Fibroblast of skin of abdomen (primary cell): ENCODE data around the gene ZFHX2. TPM values are rescaled to one million over a fixed set of nuclear protein-coding genes. Genes with fewer than 3 reads are reported as not detected.
A peak's percentile ranks its signal among the peaks of the same experiment; 100 is the strongest.
"Not testable (repeated sequence)": the region's sequence is repeated elsewhere in the genome, so short reads cannot be mapped to it uniquely, and the experiment has no call there.

Experiments used
- DNase-seq: peaks from one replicate; pipeline ENCODE4 v3.0.0-alpha.2; 2013
- polyA plus RNA-seq, 2 experiments: library from polyadenylated mRNA; unstranded; fragments of 120-200 nt; gene quantifications; one replicate each; pipeline ENCODE4 v1.2.1, GENCODE V29; 2013; ENCODE audit not compliant: insufficient read length in 2 of 2

The ZFHX2 gene
- polyA plus RNA-seq (2013, experiment 1 of 2; ENCODE audit: insufficient read length) = 1.7 TPM
- 1.1 TPM for polyA plus RNA-seq (2013, experiment 2 of 2; ENCODE audit: insufficient read length)

- DNase-seq = peak; percentile 63
Observed at GRCh38 chr14:23551266-23552028, at the start of gene ZFHX2. Gene ZFHX2 (minus strand): TSS chr14:23551765. CDS start chr14:23535325, 16,440 bp downstream.

- DNase-seq = no peak
Observed at GRCh38 chr14:23600806-23601205, 49.2 kb upstream of the ZFHX2 start.

GRCh38 chr14:23600322-23600707, 48.8 kb upstream of the ZFHX2 start:
- no peak for DNase-seq

- DNase-seq = not testable (repeated sequence)
Observed at GRCh38 chr14:23594191-23594590, 42.6 kb upstream of the ZFHX2 start.

GRCh38 chr14:23590198-23590597, 38.6 kb upstream of the ZFHX2 start:
- no peak for DNase-seq

- DNase-seq = no peak
Observed at GRCh38 chr14:23589606-23590005, 38.0 kb upstream of the ZFHX2 start.

- DNase-seq = peak; percentile 86
Observed at GRCh38 chr14:23588884-23589598, 37.5 kb upstream of the ZFHX2 start.

GRCh38 chr14:23584527-23585203, 33.1 kb upstream of the ZFHX2 start:
- not testable (repeated sequence) for DNase-seq

- not testable (repeated sequence) for DNase-seq
Observed at GRCh38 chr14:23583761-23584526, 32.4 kb upstream of the ZFHX2 start.

- no peak for DNase-seq
Observed at GRCh38 chr14:23582906-23583760, 31.6 kb upstream of the ZFHX2 start.

GRCh38 chr14:23580948-23581281, 29.4 kb upstream of the ZFHX2 start:
- DNase-seq = no peak

GRCh38 chr14:23580152-23580926, 28.8 kb upstream of the ZFHX2 start:
- no peak for DNase-seq

GRCh38 chr14:23579739-23580138, 28.2 kb upstream of the ZFHX2 start:
- DNase-seq = no peak

- DNase-seq = no peak
Observed at GRCh38 chr14:23579311-23579630, 27.7 kb upstream of the ZFHX2 start.

GRCh38 chr14:23578560-23579310, 27.2 kb upstream of the ZFHX2 start, which contains the start of gene JPH4:
Gene JPH4 (minus strand): TSS chr14:23578790. CDS start chr14:23577453, 1,337 bp downstream.
- no peak for DNase-seq

- DNase-seq = no peak
Observed at GRCh38 chr14:23577710-23578392, 26.3 kb upstream of the ZFHX2 start.

- DNase-seq = no peak
Observed at GRCh38 chr14:23577004-23577681, 25.6 kb upstream of the ZFHX2 start.

GRCh38 chr14:23573384-23574015, 21.9 kb upstream of the ZFHX2 start:
- DNase-seq = no peak
